ENCODE results near the gene NEMF.

GRCh38 chr14:49745191-49745590, 107.4 kb downstream of the NEMF start:
- no peak for TF ChIP-seq CTCF (IDR thresholded peaks at IDR 0.05)
- TF ChIP-seq ZFX (IDR thresholded peaks at IDR 0.05; ENCODE audit: borderline replicate concordance) = no peak
